ENCODE results near the gene YBX1.
"Not testable (repeated sequence)": the region's sequence is repeated elsewhere in the genome, so short reads cannot be mapped to it uniquely, and the experiment has no call there.

YBX1 gene

DNA sequence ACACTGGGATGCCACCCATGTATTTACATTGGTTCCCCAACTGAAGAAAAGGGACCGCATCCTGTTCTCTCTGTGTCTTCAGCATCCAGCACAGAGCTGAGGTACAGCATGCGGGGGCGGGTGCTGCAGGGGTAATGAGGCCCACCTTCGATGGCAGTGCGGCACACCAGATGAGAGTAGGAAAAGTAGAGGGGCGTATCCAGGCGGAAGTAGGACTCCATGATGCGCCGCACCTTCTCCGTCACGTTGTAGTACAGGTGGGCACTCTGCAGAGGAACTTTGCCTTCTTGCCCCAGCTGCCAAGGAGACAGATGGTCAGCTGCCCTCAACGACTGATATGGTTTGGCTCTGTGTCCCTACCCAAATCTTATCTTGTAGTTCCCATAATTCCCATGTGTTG is 67.8 kb downstream of the YBX1 start:
- H3K4me1 ChIP-seq = no peaks in the 10 kb centered on the region
- no peak overlapping the region for H3K4me3 ChIP-seq (ENCODE audit: low read depth, low read length)
- H3K9ac ChIP-seq = no peak overlapping the region
- no peaks in the 10 kb centered on the region for H3K36me3 ChIP-seq (ENCODE audit: control insufficient read depth, insufficient read depth, low read length)
- H3K27ac ChIP-seq = no peak overlapping the region
- H3K79me2 ChIP-seq = no peaks in the 10 kb centered on the region
- H3K4me2 ChIP-seq (ENCODE audit: low read length) = no peak overlapping the region
- TF ChIP-seq, protein P1, sequence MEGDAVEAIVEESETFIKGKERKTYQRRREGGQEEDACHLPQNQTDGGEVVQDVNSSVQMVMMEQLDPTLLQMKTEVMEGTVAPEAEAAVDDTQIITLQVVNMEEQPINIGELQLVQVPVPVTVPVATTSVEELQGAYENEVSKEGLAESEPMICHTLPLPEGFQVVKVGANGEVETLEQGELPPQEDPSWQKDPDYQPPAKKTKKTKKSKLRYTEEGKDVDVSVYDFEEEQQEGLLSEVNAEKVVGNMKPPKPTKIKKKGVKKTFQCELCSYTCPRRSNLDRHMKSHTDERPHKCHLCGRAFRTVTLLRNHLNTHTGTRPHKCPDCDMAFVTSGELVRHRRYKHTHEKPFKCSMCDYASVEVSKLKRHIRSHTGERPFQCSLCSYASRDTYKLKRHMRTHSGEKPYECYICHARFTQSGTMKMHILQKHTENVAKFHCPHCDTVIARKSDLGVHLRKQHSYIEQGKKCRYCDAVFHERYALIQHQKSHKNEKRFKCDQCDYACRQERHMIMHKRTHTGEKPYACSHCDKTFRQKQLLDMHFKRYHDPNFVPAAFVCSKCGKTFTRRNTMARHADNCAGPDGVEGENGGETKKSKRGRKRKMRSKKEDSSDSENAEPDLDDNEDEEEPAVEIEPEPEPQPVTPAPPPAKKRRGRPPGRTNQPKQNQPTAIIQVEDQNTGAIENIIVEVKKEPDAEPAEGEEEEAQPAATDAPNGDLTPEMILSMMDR (IDR thresholded peaks at IDR 0.05) = no peak
- H2AFZ ChIP-seq = no peak overlapping the region
- H3K9me3 ChIP-seq (ENCODE audit: control insufficient read depth, low read length) = no peaks in the 10 kb centered on the region
- no peaks in the 10 kb centered on the region for H3K27me3 ChIP-seq (ENCODE audit: control insufficient read depth, insufficient read depth, low read length)

DNA sequence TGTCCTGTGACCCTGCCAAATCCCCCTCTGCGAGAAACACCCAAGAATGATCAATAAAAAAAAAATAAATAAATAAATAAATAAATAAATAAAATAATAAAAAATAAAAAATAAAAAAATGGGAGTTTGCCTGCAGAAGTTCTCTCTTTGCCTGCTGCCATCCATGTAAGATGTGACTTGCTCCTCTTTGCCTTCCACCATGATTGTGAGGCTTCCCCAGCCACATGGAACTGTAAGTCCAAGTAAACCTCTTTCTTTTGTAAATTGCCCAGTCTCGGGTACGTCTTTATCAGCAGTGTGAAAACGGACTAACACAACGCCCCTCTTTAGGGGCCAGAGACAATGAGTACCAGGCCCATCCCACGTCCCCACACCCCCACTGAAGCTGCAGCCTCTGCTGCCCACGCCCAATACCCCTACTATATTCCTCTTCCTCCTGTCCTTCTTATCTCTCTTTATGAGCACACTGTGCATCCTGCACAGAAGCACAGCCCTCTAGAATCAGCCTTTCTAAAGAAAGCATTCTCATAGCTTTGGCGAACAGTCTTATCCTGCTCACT is 69.4 kb downstream of the YBX1 start:
- H3K79me2 ChIP-seq; H3K36me3 ChIP-seq (ENCODE audit: control insufficient read depth, insufficient read depth, low read length); H2AFZ ChIP-seq; H3K27me3 ChIP-seq (ENCODE audit: control insufficient read depth, insufficient read depth, low read length); H3K27ac ChIP-seq; H3K4me3 ChIP-seq (ENCODE audit: low read depth, low read length); H3K4me1 ChIP-seq; H3K4me2 ChIP-seq (ENCODE audit: low read length); H3K9ac ChIP-seq; H3K9me3 ChIP-seq (ENCODE audit: control insufficient read depth, low read length): not testable (repeated sequence)

GRCh38 chr1:42752284-42752683 is 70.1 kb downstream of the YBX1 start:
- H2AFZ ChIP-seq = no peak overlapping the region
- TF ChIP-seq, protein P1 (IDR thresholded peaks at IDR 0.05) = no peak
- no peak overlapping the region for H3K9ac ChIP-seq
- H3K4me2 ChIP-seq (ENCODE audit: low read length) = no peak overlapping the region
- no peaks in the 10 kb centered on the region for H3K79me2 ChIP-seq
- H3K4me3 ChIP-seq (ENCODE audit: low read depth, low read length) = no peak overlapping the region
- H3K27me3 ChIP-seq (ENCODE audit: control insufficient read depth, insufficient read depth, low read length) = no peaks in the 10 kb centered on the region
- H3K9me3 ChIP-seq (ENCODE audit: control insufficient read depth, low read length) = no peaks in the 10 kb centered on the region
- H3K36me3 ChIP-seq (ENCODE audit: control insufficient read depth, insufficient read depth, low read length) = no peaks in the 10 kb centered on the region
- no peaks in the 10 kb centered on the region for H3K4me1 ChIP-seq
- H3K27ac ChIP-seq = no peak overlapping the region

GRCh38 chr1:42753070-42753469 is 70.9 kb downstream of the YBX1 start:
- no peaks in the 10 kb centered on the region for H3K9me3 ChIP-seq (ENCODE audit: control insufficient read depth, low read length)
- no peak overlapping the region for H3K9ac ChIP-seq
- no peak overlapping the region for H2AFZ ChIP-seq
- H3K4me1 ChIP-seq = no peaks in the 10 kb centered on the region
- H3K79me2 ChIP-seq = no peaks in the 10 kb centered on the region
- H3K27ac ChIP-seq = no peak overlapping the region
- H3K27me3 ChIP-seq (ENCODE audit: control insufficient read depth, insufficient read depth, low read length) = no peaks in the 10 kb centered on the region
- TF ChIP-seq, protein P1 (IDR thresholded peaks at IDR 0.05) = no peak
- no peaks in the 10 kb centered on the region for H3K36me3 ChIP-seq (ENCODE audit: control insufficient read depth, insufficient read depth, low read length)
- no peak overlapping the region for H3K4me3 ChIP-seq (ENCODE audit: low read depth, low read length)
- H3K4me2 ChIP-seq (ENCODE audit: low read length) = no peak overlapping the region
